Measurements from ENCODE around the gene B3GALT6. TPM values are rescaled to one million over a fixed set of nuclear protein-coding genes. Genes with fewer than 3 reads are reported as not detected.
"Not testable (repeated sequence)": the region's sequence is repeated elsewhere in the genome, so short reads cannot be mapped to it uniquely, and the experiment has no call there.

The B3GALT6 gene
- total RNA-seq, 1 donor, result 24.7 TPM

- no peak for TF ChIP-seq CTCF (IDR thresholded peaks at IDR 0.05; ENCODE audit: insufficient read depth, low read length)
- DNase-seq (ENCODE audit: low read depth), result no peak
- no peak overlapping the region for H3K4me3 ChIP-seq (ENCODE audit: low read depth, low read length)
Observed at GRCh38 chr1:1189111-1189510, 42.9 kb upstream of the B3GALT6 start.

GRCh38 chr1:1191734-1192133 is 40.3 kb upstream of the B3GALT6 start:
- no peak for TF ChIP-seq CTCF (IDR thresholded peaks at IDR 0.05; ENCODE audit: insufficient read depth, low read length)
- DNase-seq (ENCODE audit: low read depth), result no peak
- H3K4me3 ChIP-seq (ENCODE audit: low read depth, low read length), result no peak overlapping the region

- no peak overlapping the region for H3K4me3 ChIP-seq (ENCODE audit: low read depth, low read length)
- TF ChIP-seq CTCF (IDR thresholded peaks at IDR 0.05; ENCODE audit: insufficient read depth, low read length), result no peak
- DNase-seq (ENCODE audit: low read depth), result no peak
Observed at GRCh38 chr1:1194723-1195122, 37.3 kb upstream of the B3GALT6 start.

GRCh38 chr1:1195726-1196125 is 36.3 kb upstream of the B3GALT6 start:
- H3K4me3 ChIP-seq (ENCODE audit: low read depth, low read length); DNase-seq (ENCODE audit: low read depth): not testable (repeated sequence)

GRCh38 chr1:1196431-1197187 is 35.4 kb upstream of the B3GALT6 start:
- TF ChIP-seq CTCF (IDR thresholded peaks at IDR 0.05; ENCODE audit: insufficient read depth, low read length), result no peak
- DNase-seq (ENCODE audit: low read depth), result no peak
- H3K4me3 ChIP-seq (ENCODE audit: low read depth, low read length), result no peak overlapping the region

- no peak overlapping the region for H3K4me3 ChIP-seq (ENCODE audit: low read depth, low read length)
- no peak for DNase-seq (ENCODE audit: low read depth)
Observed at GRCh38 chr1:1197188-1197500, 34.9 kb upstream of the B3GALT6 start.

More at GRCh38 chr1:1197188-1197500, 34.9 kb upstream of the B3GALT6 start:
- TF ChIP-seq CTCF (IDR thresholded peaks at IDR 0.05; ENCODE audit: insufficient read depth, low read length), result no peak

Data from fibroblast of the aortic adventitia (primary cell).